Calu3 (cell line): ENCODE measurements around the gene PLSCR1. TPM values are rescaled to one million over a fixed set of nuclear protein-coding genes. Genes with fewer than 3 reads are reported as not detected.

Experiments
- BruUV-seq: library from RNA; stranded (reverse); fragments of 400-500 nt; replicated peaks from 2 replicates; lab custom pipeline; 2021; lab: Mats Ljungman, UMichigan
- CTCF ChIA-PET: fragments of 300-600 bp; sonication (Branson Sonifier 250); formaldehyde crosslinking; loops from one replicate; lab custom pipeline; 2022; ENCODE audit warnings: antibody characterized with exemption; lab: Charles Lee
- DNase-seq: peaks from one replicate; pipeline ENCODE4 v3.0.0; 2022
- H3K27ac Mint-ChIP-seq: one replicate; pipeline ENCODE4 v1.8.0; 2022; ENCODE audit warnings: mixed read lengths; ENCODE audit not compliant: unreplicated experiment
- H3K27me3 Mint-ChIP-seq: one replicate; pipeline ENCODE4 v1.8.0; 2022; ENCODE audit warnings: mixed read lengths; ENCODE audit not compliant: unreplicated experiment
- H3K36me3 Mint-ChIP-seq: one replicate; pipeline ENCODE4 v1.8.0; 2022; ENCODE audit warnings: mild to moderate bottlenecking, moderate library complexity, mixed read lengths; ENCODE audit not compliant: insufficient read depth, unreplicated experiment
- H3K4me1 Mint-ChIP-seq: one replicate; pipeline ENCODE4 v1.8.0; 2022; ENCODE audit warnings: mild to moderate bottlenecking, low read depth, mixed read lengths; ENCODE audit not compliant: unreplicated experiment
- H3K4me3 Mint-ChIP-seq: one replicate; pipeline ENCODE4 v1.8.0; 2022; ENCODE audit warnings: mild to moderate bottlenecking, low read depth, moderate library complexity, mixed read lengths; ENCODE audit not compliant: unreplicated experiment
- H3K9me3 Mint-ChIP-seq: one replicate; pipeline ENCODE4 v1.8.0; 2022; ENCODE audit warnings: low read depth, mixed read lengths; ENCODE audit not compliant: unreplicated experiment
- CTCF ChIP-seq: fragments of 200-600 bp; IDR thresholded peaks from one replicate; pipeline ENCODE4 v1.8.0; 2022; ENCODE audit warnings: antibody characterized with exemption; ENCODE audit not compliant: unreplicated experiment
- intact Hi-C: fragments of 100-400 bp; cut with micrococcal nuclease; formaldehyde crosslinking; loops from one replicate; pipeline ENCODE4 v1.10.0; 2022; ENCODE audit not compliant: unreplicated experiment
- total RNA-seq: library from RNA; stranded (reverse); gene quantifications from 2 replicates; pipeline ENCODE4 v1.2.3, GENCODE V29; 2022

PLSCR1 gene
- total RNA-seq, 1 experiment from 2014 or later = 887 TPM

GRCh38 chr3:146589899-146590508, 45.6 kb upstream of the PLSCR1 start:
- TF ChIP-seq CTCF = peak; percentile 65
- Mint-ChIP-seq H3K9me3 (no peaks in the 10 kb centered on the region), H3K36me3 (no peaks in the 10 kb centered on the region), H3K27me3 (no peaks in the 10 kb centered on the region), H3K27ac (no peak overlapping the region), H3K4me3 (no peak overlapping the region), H3K4me1 (peaks cover 2% of the 10 kb centered on the region)
- DNase-seq = peak; percentile 64
- intact Hi-C loops = loop anchor here (1.0 to 5.0 kb wide), 2 partner anchors 51 to 602 kb away; no protein-coding TSS in a partner anchor
- BruUV-seq = no TSS peak
- CTCF ChIA-PET = interaction anchor here (1.0 to 1.9 kb wide), 4 partner anchors 15 to 83 kb away, joined by 3 to 7 read pairs (median 4); partner anchors contain the start of gene PLSCR5

GRCh38 chr3:146585156-146585555, 40.7 kb upstream of the PLSCR1 start:
- no TSS peak for BruUV-seq
- no peak for TF ChIP-seq CTCF
- Mint-ChIP-seq H3K27ac (no peak overlapping the region), H3K9me3 (peaks cover 7% of the 10 kb centered on the region), H3K27me3 (no peaks in the 10 kb centered on the region), H3K36me3 (no peaks in the 10 kb centered on the region), H3K4me3 (no peak overlapping the region), H3K4me1 (peaks cover 41% of the 10 kb centered on the region)
- CTCF ChIA-PET = no interaction called here
- intact Hi-C loops = no loop called here
- no peak for DNase-seq

GRCh38 chr3:146581951-146582467, 37.6 kb upstream of the PLSCR1 start:
- CTCF ChIA-PET = interaction anchor here (1.0 to 2.4 kb wide), 5 partner anchors 23 to 395 kb away, joined by 3 to 13 read pairs (median 4); partner anchors contain the start of gene PLSCR5
- peaks cover 48% of the 10 kb centered on the region for H3K4me1 Mint-ChIP-seq
- BruUV-seq = no TSS peak
- no peaks in the 10 kb centered on the region for H3K27me3 Mint-ChIP-seq
- no peaks in the 10 kb centered on the region for H3K36me3 Mint-ChIP-seq
- peak overlapping the region; percentile 71 for H3K27ac Mint-ChIP-seq
- intact Hi-C loops = no loop called here
- H3K4me3 Mint-ChIP-seq = no peak overlapping the region
- peaks cover 7% of the 10 kb centered on the region for H3K9me3 Mint-ChIP-seq
- TF ChIP-seq CTCF = no peak
- peak; percentile 23 for DNase-seq

GRCh38 chr3:146581080-146581601, 36.7 kb upstream of the PLSCR1 start:
- no peak overlapping the region for H3K4me3 Mint-ChIP-seq
- H3K9me3 Mint-ChIP-seq = peaks cover 7% of the 10 kb centered on the region
- no TSS peak for BruUV-seq
- peak overlapping the region; percentile 71 for H3K27ac Mint-ChIP-seq
- no peaks in the 10 kb centered on the region for H3K36me3 Mint-ChIP-seq
- intact Hi-C loops = no loop called here
- no peaks in the 10 kb centered on the region for H3K27me3 Mint-ChIP-seq
- DNase-seq = no peak
- peaks cover 52% of the 10 kb centered on the region for H3K4me1 Mint-ChIP-seq
- CTCF ChIA-PET = interaction anchor here (0.9 to 2.4 kb wide), 9 partner anchors 12 to 394 kb away, joined by 3 to 13 read pairs (median 4); partner anchors contain the start of gene PLSCR5
- TF ChIP-seq CTCF = no peak
